Hepatocyte (in vitro differentiated cells): ENCODE measurements around the gene SIN3A. TPM values are rescaled to one million over a fixed set of nuclear protein-coding genes. Genes with fewer than 3 reads are reported as not detected.

ENCODE experiments used
- DNase-seq: peaks from one replicate; pipeline ENCODE4 v3.0.0-alpha.2; 2016; ENCODE audit warnings: low spot score
- H2AFZ ChIP-seq: fragments of 200-600 bp; sonication (generic); 2 replicates; pipeline ENCODE4 v1.6.0; 2016; ENCODE audit warnings: antibody characterized with exemption, mild to moderate bottlenecking
- H3K27ac ChIP-seq: fragments of 200-600 bp; sonication (generic); 2 replicates; pipeline ENCODE4 v1.5.1; 2016; ENCODE audit warnings: mild to moderate bottlenecking
- H3K27me3 ChIP-seq: fragments of 200-600 bp; sonication (generic); 2 replicates; pipeline ENCODE4 v1.6.1; 2016
- H3K36me3 ChIP-seq: fragments of 200-600 bp; sonication (generic); replicated peaks from 2 replicates; pipeline ENCODE4 v1.5.1; 2016; ENCODE audit warnings: low read depth; ENCODE audit not compliant: insufficient read depth
- H3K4me1 ChIP-seq: fragments of 200-600 bp; sonication (generic); 2 replicates; pipeline ENCODE4 v1.5.1; 2016; ENCODE audit warnings: mild to moderate bottlenecking, moderate library complexity; ENCODE audit not compliant: insufficient read depth
- H3K4me2 ChIP-seq: fragments of 200-600 bp; sonication (generic); 2 replicates; pipeline ENCODE4 v1.6.0; 2016
- H3K4me3 ChIP-seq: fragments of 200-600 bp; sonication (generic); 2 replicates; pipeline ENCODE4 v1.5.1; 2016; ENCODE audit warnings: mild to moderate bottlenecking
- H3K79me2 ChIP-seq: fragments of 200-600 bp; sonication (generic); 2 replicates; pipeline ENCODE4 v1.6.0; 2017; ENCODE audit warnings: mild to moderate bottlenecking
- H3K9me2 ChIP-seq: fragments of 200-600 bp; sonication (generic); replicated peaks from 2 replicates; pipeline ENCODE4 v1.6.0; 2017; ENCODE audit warnings: mild to moderate bottlenecking; ENCODE audit not compliant: insufficient read depth
- H3K9me3 ChIP-seq: fragments of 200-600 bp; sonication (generic); 2 replicates; pipeline ENCODE4 v1.5.1; 2016; ENCODE audit warnings: low read depth, mild to moderate bottlenecking
- H4K20me1 ChIP-seq: fragments of 200-600 bp; sonication (generic); 2 replicates; pipeline ENCODE4 v1.6.0; 2016; ENCODE audit warnings: mild to moderate bottlenecking; ENCODE audit not compliant: insufficient read depth, poor library complexity, severe bottlenecking
- CTCF ChIP-seq: fragments of 200-600 bp; sonication (generic); IDR thresholded peaks from 2 replicates; pipeline ENCODE4 v1.5.1; 2016; ENCODE audit warnings: antibody characterized with exemption, mild to moderate bottlenecking; ENCODE audit not compliant: poor library complexity
- EZH2 ChIP-seq: fragments of 200-600 bp; sonication (generic); IDR thresholded peaks from 2 replicates; pipeline ENCODE4 v1.6.1; 2016; ENCODE audit warnings: antibody characterized with exemption, mild to moderate bottlenecking, borderline replicate concordance
- EZH2phosphoT487 ChIP-seq: fragments of 200-600 bp; sonication (generic); IDR thresholded peaks from one replicate; pipeline ENCODE4 v1.6.1; 2018; ENCODE audit warnings: antibody characterized with exemption, mild to moderate bottlenecking, low read depth, moderate library complexity; ENCODE audit not compliant: unreplicated experiment, severe bottlenecking
- WGBS: methylation state at CpG from one replicate; pipeline ENCODE4 v1.1.6; 2016; ENCODE audit warnings: low lambda C conversion rate; ENCODE audit errors: missing lambda C conversion rate; 5-methylcytosine and 5-hydroxymethylcytosine counted together
- polyA plus RNA-seq: library from polyadenylated mRNA; unstranded; fragments of >200 nt; fragmentation: Nextera tagmentation; extraction: Ambion mirVana; gene quantifications from 2 replicates; pipeline ENCODE4 v1.2.1, GENCODE V29; 2016
- total RNA-seq: library from RNA; depleted of rRNA; stranded (reverse); fragments of >200 nt; gene quantifications from 2 replicates; pipeline ENCODE4 v1.2.3, GENCODE V29; 2014

The SIN3A gene
- total and polyA plus RNA-seq, 2 experiments from 2014 or later, result 16.5 to 28.8 TPM

- Histone ChIP-seq H3K27ac (peak overlapping the region; percentile 98), H2AFZ (no peak overlapping the region), H4K20me1 (no peaks in the 10 kb centered on the region), H3K79me2 (peaks cover 38% of the 10 kb centered on the region), H3K4me1 (peaks cover 11% of the 10 kb centered on the region), H3K36me3 (no peaks in the 10 kb centered on the region), H3K9me3 (no peaks in the 10 kb centered on the region), H3K4me3 (no peak overlapping the region), H3K27me3 (no peaks in the 10 kb centered on the region), H3K4me2 (peak overlapping the region; percentile 85), H3K9me2 (no peaks in the 10 kb centered on the region)
- 93% methylated on average over 7 of the region's 7 CpGs for WGBS
- TF ChIP-seq CTCF (no peak), EZH2 (no peak), EZH2phosphoT487 (no peak)
- DNase-seq, result no peak
These were observed 81.5 kb downstream of the SIN3A start for GRCh38 chr15:75369897-75370581.

DNA sequence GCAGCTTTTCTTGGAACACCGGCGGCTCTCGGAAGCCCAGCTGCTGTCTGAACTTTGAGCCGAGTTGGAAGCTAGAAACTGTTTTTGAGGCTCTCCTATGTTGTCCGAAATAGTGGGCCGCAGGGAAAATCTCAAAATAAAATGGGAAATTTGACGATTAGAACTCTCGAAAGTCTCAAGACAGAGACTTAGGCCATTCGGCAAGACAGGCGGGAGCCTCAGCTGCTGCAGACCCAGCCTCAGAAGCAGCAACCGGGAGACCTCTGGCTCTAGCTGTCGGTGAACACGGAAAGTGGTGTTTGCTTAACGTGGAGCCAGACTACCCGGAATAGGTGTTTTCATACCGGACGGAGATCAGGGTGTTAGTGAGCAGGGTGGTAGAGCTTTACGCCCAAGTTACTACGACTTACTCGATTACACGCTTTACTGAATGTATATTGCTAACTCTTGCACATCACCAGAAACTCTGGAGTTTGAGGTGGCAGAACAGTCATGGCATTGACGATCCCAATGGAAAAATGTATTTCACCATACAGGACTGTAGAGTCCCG is 82.7 kb downstream of the SIN3A start:
- peaks cover 11% of the 10 kb centered on the region for H3K4me1 ChIP-seq
- peak overlapping the region; percentile 42 for H2AFZ ChIP-seq
- H3K9me3 ChIP-seq, result no peaks in the 10 kb centered on the region
- H3K4me2 ChIP-seq, result peak overlapping the region; percentile 85
- peak overlapping the region; percentile 82 for H3K4me3 ChIP-seq
- H3K27ac ChIP-seq, result peak overlapping the region; percentile 98
- H4K20me1 ChIP-seq, result no peaks in the 10 kb centered on the region
- DNase-seq, result no peak
- H3K9me2 ChIP-seq, result no peaks in the 10 kb centered on the region
- no peaks in the 10 kb centered on the region for H3K27me3 ChIP-seq
- peaks cover 31% of the 10 kb centered on the region for H3K79me2 ChIP-seq
- H3K36me3 ChIP-seq, result no peaks in the 10 kb centered on the region
- WGBS, result 4% methylated on average over 23 of the region's 23 CpGs
- TF ChIP-seq CTCF (no peak), EZH2 (no peak), EZH2phosphoT487 (no peak)

GRCh38 chr15:75367913-75368688 is 83.4 kb downstream of the SIN3A start, which contains the start of gene MAN2C1:
TSS of gene MAN2C1 (minus strand) at chr15:75368607. CDS start at chr15:75368583, 24 bp downstream.
- Histone ChIP-seq H3K4me1 (peaks cover 11% of the 10 kb centered on the region), H3K27ac (peak within 1 kb of the TSS; percentile 98), H3K9me3 (no peaks in the 10 kb centered on the region), H3K4me2 (peak within 1 kb of the TSS; percentile 85), H3K36me3 (no peaks in the 10 kb centered on the region), H3K79me2 (peaks cover 29% of the 10 kb centered on the region), H3K27me3 (no peaks in the 10 kb centered on the region), H3K9me2 (no peaks in the 10 kb centered on the region), H2AFZ (peak within 1 kb of the TSS; percentile 70), H3K4me3 (peak within 1 kb of the TSS; percentile 82), H4K20me1 (no peaks in the 10 kb centered on the region)
- WGBS, result 1% methylated on average over 58 of the region's 67 CpGs
- peak; percentile 99 for DNase-seq
- TF ChIP-seq CTCF (peak; percentile 86), EZH2 (no peak)
